ENCODE data around the gene PROC. TPM values are rescaled to one million over a fixed set of nuclear protein-coding genes. Genes with fewer than 3 reads are reported as not detected.
A peak's percentile ranks its signal among the peaks of the same experiment; 100 is the strongest.

The PROC gene
- total and polyA plus RNA-seq, 10 donors: 0.16 to 0.52 (median 0.21) TPM; not detected in 7

- Histone ChIP-seq H3K36me3 (no peaks in the 10 kb centered on the region), H3K27ac (peak overlapping the region; percentile 89 to 100 (median 100)), H3K4me3 (peak overlapping the region in 7 of 8 donors; percentile 26 to 91 (median 76)), H3K4me1 (peaks cover 19 to 65% (median 55%) of the 10 kb centered on the region in 6 donors), H3K9me3 (no peaks in the 10 kb centered on the region), H3K27me3 (replicated peaks in 1 of 7) (no peaks in the 10 kb centered on the region)
- DNase-seq: no peak
- 40 to 57% (median 50%) methylated on average over 8 of the region's 8 CpGs for WGBS, 5 donors
- intact Hi-C loops (cut with DNase I; ENCODE audit: low total_unique reads): no loop called here
- TF ChIP-seq POLR2A (IDR thresholded peaks at IDR 0.05): no peak
- TF ChIP-seq, protein P1, sequence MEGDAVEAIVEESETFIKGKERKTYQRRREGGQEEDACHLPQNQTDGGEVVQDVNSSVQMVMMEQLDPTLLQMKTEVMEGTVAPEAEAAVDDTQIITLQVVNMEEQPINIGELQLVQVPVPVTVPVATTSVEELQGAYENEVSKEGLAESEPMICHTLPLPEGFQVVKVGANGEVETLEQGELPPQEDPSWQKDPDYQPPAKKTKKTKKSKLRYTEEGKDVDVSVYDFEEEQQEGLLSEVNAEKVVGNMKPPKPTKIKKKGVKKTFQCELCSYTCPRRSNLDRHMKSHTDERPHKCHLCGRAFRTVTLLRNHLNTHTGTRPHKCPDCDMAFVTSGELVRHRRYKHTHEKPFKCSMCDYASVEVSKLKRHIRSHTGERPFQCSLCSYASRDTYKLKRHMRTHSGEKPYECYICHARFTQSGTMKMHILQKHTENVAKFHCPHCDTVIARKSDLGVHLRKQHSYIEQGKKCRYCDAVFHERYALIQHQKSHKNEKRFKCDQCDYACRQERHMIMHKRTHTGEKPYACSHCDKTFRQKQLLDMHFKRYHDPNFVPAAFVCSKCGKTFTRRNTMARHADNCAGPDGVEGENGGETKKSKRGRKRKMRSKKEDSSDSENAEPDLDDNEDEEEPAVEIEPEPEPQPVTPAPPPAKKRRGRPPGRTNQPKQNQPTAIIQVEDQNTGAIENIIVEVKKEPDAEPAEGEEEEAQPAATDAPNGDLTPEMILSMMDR (IDR thresholded peaks at IDR 0.05 in 8 of 11, conservative IDR thresholded peaks at IDR 0.05 in 3 of 11): no peak
- no peak for TF ChIP-seq POLR2AphosphoS5 (IDR thresholded peaks at IDR 0.05)
Measured at GRCh38 chr2:127388423-127389164, 29.6 kb upstream of the PROC start.

DNA sequence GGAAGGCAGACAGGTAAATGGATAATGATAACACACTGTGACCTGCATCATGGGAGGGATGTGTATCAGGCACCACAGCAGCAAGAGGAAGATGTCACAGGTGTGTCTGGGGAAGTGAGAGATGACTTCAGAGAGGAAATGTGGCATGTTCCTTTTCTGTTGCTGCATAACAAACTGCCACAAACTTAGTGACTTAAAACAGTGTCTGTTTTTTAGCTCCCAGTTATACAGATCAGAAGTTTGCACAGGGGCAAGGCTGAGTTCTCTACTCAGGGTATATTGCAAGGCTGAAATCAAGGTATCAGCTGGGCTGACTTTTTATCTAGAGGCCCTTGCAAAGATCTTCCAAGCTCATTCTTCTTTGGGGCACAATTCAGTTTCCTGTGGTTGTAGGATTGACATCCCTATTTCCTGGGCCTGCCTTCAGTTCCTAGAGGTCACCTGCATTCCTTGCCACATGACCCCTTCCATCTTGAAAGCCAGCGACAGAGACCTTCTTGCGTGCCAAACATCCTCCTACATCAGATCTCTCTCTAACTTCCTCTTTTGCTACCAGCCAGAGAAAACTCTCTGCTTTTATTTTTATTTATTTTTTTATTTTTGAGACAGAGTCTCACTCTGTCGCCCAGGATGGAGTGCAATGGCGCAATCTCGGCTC is 28.3 kb upstream of the PROC start:
- DNase-seq: no peak
- Histone ChIP-seq H3K4me1 (peaks cover 16 to 52% (median 45%) of the 10 kb centered on the region in 6 donors), H3K36me3 (no peaks in the 10 kb centered on the region), H3K27ac (peak overlapping the region; percentile 49 to 100 (median 100)), H3K4me3 (peak overlapping the region in 1 of 8 donors; percentile 91), H3K9me3 (no peaks in the 10 kb centered on the region), H3K27me3 (replicated peaks in 1 of 7) (no peaks in the 10 kb centered on the region)
- 42 to 60% (median 54%) methylated on average over 5 of the region's 5 CpGs for WGBS, 5 donors
- intact Hi-C loops (cut with DNase I; ENCODE audit: low total_unique reads): no loop called here
- TF ChIP-seq, protein P1 (IDR thresholded peaks at IDR 0.05 in 8 of 11, conservative IDR thresholded peaks at IDR 0.05 in 3 of 11): no peak
- TF ChIP-seq POLR2AphosphoS5 (IDR thresholded peaks at IDR 0.05): peak in 1 of 3 donors; percentile 58

GRCh38 chr2:127392133-127392827 is 25.9 kb upstream of the PROC start:
- intact Hi-C loops (cut with DNase I; ENCODE audit: low total_unique reads): no loop called here
- WGBS, 5 donors: 81 to 96% (median 93%) methylated on average over 2 of the region's 2 CpGs
- H3K27ac ChIP-seq: no peak overlapping the region

More at GRCh38 chr2:127392133-127392827, 25.9 kb upstream of the PROC start:
- Histone ChIP-seq H3K4me1 (peaks cover 8 to 31% (median 26%) of the 10 kb centered on the region in 6 donors), H3K4me3 (no peak overlapping the region), H3K9me3 (no peaks in the 10 kb centered on the region), H3K27me3 (replicated peaks in 1 of 7) (no peaks in the 10 kb centered on the region), H3K36me3 (no peaks in the 10 kb centered on the region)
- TF ChIP-seq, protein P1 (IDR thresholded peaks at IDR 0.05 in 8 of 11, conservative IDR thresholded peaks at IDR 0.05 in 3 of 11): no peak
- TF ChIP-seq POLR2AphosphoS5 (IDR thresholded peaks at IDR 0.05) (no peak), POLR2A (IDR thresholded peaks at IDR 0.05) (no peak)
- DNase-seq: no peak

All from spleen (tissue), 11 donors.